OCI-LY3 (cell line): ENCODE measurements around the gene JSRP1.

ENCODE experiments used
- H2AFZ ChIP-seq: fragments of 200-600, 300-600 bp; shearing (Covaris generic); 2 replicates; pipeline ENCODE4 v1.6.0; 2014; ENCODE audit warnings: antibody characterized with exemption, low read depth, low read length
- H3K27ac ChIP-seq: fragments of 200-600, 300-600 bp; sonication (generic); 2 replicates; pipeline ENCODE4 v1.5.1; 2014; ENCODE audit warnings: mild to moderate bottlenecking, low read length, moderate library complexity, mixed read lengths
- H3K27me3 ChIP-seq: fragments of 200-600, 300-600 bp; sonication (generic); 2 replicates; pipeline ENCODE4 v1.6.1; 2014; ENCODE audit warnings: low read depth, low read length, mixed read lengths
- H3K36me3 ChIP-seq: fragments of 200-600, 300-600 bp; sonication (generic); replicated peaks from 2 replicates; pipeline ENCODE3; 2014; ENCODE audit warnings: low read depth, low read length, mixed read lengths
- H3K4me1 ChIP-seq: fragments of 300-600, 200-600 bp; sonication (generic); 2 replicates; pipeline ENCODE4 v1.6.1; 2014; ENCODE audit warnings: low read length, mixed read lengths
- H3K4me2 ChIP-seq: fragments of 200-600, 300-600 bp; sonication (generic); 2 replicates; pipeline ENCODE4 v1.6.1; 2014; ENCODE audit warnings: low read length, mixed read lengths
- H3K4me3 ChIP-seq: fragments of 300-600, 200-600 bp; sonication (generic); 2 replicates; pipeline ENCODE4 v1.5.1; 2014; ENCODE audit warnings: antibody characterized with exemption, mild to moderate bottlenecking, low read length, moderate library complexity
- H3K79me2 ChIP-seq: fragments of 300-600, 200-600 bp; shearing (Covaris generic); 2 replicates; pipeline ENCODE4 v1.6.1; 2014; ENCODE audit warnings: mild to moderate bottlenecking, low read length, mixed read lengths
- H3K9ac ChIP-seq: fragments of 300-600, 200-600 bp; shearing (Covaris generic); 2 replicates; pipeline ENCODE4 v1.6.0; 2014; ENCODE audit warnings: mild to moderate bottlenecking, low read length, moderate library complexity
- H3K9me3 ChIP-seq: fragments of 200-600, 300-600 bp; shearing (Covaris generic); 2 replicates; pipeline ENCODE4 v1.6.1; 2014; ENCODE audit warnings: low read length, mixed read lengths; ENCODE audit not compliant: insufficient read depth
- H4K20me1 ChIP-seq: fragments of 200-600, 300-600 bp; sonication (generic); 2 replicates; pipeline ENCODE4 v1.6.1; 2016; ENCODE audit warnings: low read length, mixed read lengths; ENCODE audit not compliant: insufficient read depth
- EZH2phosphoT487 ChIP-seq: fragments of 200-600 bp; shearing (Covaris generic); IDR thresholded peaks from 2 replicates; pipeline ENCODE4 v1.6.1; 2018; ENCODE audit warnings: antibody characterized with exemption, mixed run types, low read depth
- TF ChIP-seq, protein P1 (sequence below): fragments of 200-600, 300-600 bp; sonication (generic); IDR thresholded peaks from 2 replicates; pipeline ENCODE4 v1.5.1; 2014; ENCODE audit warnings: antibody characterized with exemption, low read length, low read depth

Gene JSRP1

GRCh38 chr19:2239173-2239572, 17.0 kb downstream of the JSRP1 start:
- Histone ChIP-seq H3K79me2 (peaks cover 90% of the 10 kb centered on the region), H3K9me3 (no peaks in the 10 kb centered on the region), H3K9ac (0 out of 2 replicates have a peak overlapping the region, but pooled peaks have one; percentile 4), H3K36me3 (peaks cover 53% of the 10 kb centered on the region), H3K4me1 (peaks cover 31% of the 10 kb centered on the region), H3K27me3 (no peaks in the 10 kb centered on the region), H4K20me1 (peaks cover 68% of the 10 kb centered on the region), H3K27ac (no peak overlapping the region), H2AFZ (no peak overlapping the region), H3K4me2 (peak overlapping the region; percentile 72), H3K4me3 (peak overlapping the region; percentile 89; the same call in 1 of the 2 replicates)
- TF ChIP-seq, protein P1, sequence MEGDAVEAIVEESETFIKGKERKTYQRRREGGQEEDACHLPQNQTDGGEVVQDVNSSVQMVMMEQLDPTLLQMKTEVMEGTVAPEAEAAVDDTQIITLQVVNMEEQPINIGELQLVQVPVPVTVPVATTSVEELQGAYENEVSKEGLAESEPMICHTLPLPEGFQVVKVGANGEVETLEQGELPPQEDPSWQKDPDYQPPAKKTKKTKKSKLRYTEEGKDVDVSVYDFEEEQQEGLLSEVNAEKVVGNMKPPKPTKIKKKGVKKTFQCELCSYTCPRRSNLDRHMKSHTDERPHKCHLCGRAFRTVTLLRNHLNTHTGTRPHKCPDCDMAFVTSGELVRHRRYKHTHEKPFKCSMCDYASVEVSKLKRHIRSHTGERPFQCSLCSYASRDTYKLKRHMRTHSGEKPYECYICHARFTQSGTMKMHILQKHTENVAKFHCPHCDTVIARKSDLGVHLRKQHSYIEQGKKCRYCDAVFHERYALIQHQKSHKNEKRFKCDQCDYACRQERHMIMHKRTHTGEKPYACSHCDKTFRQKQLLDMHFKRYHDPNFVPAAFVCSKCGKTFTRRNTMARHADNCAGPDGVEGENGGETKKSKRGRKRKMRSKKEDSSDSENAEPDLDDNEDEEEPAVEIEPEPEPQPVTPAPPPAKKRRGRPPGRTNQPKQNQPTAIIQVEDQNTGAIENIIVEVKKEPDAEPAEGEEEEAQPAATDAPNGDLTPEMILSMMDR, result no peak
- no peak for TF ChIP-seq EZH2phosphoT487

DNA sequence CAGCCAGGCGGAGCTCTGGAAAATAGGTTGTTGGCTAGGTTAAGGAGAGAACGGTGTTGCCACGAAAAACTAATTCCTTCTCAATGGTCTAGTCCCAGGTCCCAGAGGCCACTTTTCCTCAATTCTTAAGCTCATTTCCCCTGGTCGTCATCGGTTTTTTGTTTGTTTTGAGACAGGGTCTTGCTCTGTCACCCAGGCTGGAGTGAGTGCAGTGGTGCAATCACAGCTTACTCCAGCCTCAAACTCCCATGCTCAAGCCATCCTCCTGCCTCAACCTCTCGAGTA, 18.4 kb downstream of the JSRP1 start:
- H2AFZ ChIP-seq, result no peak overlapping the region
- no peak overlapping the region for H3K27ac ChIP-seq
- peaks cover 31% of the 10 kb centered on the region for H3K4me1 ChIP-seq
- H3K4me3 ChIP-seq, result peak overlapping the region; percentile 89
- H3K4me2 ChIP-seq, result peak overlapping the region; percentile 72
- H3K9ac ChIP-seq, result peak overlapping the region; percentile 93; the same call in 1 of the 2 replicates
- no peaks in the 10 kb centered on the region for H3K9me3 ChIP-seq
- peaks cover 56% of the 10 kb centered on the region for H4K20me1 ChIP-seq
- no peaks in the 10 kb centered on the region for H3K27me3 ChIP-seq
- no peak for TF ChIP-seq EZH2phosphoT487
- H3K79me2 ChIP-seq, result peaks cover 95% of the 10 kb centered on the region
- H3K36me3 ChIP-seq, result peaks cover 52% of the 10 kb centered on the region

DNA sequence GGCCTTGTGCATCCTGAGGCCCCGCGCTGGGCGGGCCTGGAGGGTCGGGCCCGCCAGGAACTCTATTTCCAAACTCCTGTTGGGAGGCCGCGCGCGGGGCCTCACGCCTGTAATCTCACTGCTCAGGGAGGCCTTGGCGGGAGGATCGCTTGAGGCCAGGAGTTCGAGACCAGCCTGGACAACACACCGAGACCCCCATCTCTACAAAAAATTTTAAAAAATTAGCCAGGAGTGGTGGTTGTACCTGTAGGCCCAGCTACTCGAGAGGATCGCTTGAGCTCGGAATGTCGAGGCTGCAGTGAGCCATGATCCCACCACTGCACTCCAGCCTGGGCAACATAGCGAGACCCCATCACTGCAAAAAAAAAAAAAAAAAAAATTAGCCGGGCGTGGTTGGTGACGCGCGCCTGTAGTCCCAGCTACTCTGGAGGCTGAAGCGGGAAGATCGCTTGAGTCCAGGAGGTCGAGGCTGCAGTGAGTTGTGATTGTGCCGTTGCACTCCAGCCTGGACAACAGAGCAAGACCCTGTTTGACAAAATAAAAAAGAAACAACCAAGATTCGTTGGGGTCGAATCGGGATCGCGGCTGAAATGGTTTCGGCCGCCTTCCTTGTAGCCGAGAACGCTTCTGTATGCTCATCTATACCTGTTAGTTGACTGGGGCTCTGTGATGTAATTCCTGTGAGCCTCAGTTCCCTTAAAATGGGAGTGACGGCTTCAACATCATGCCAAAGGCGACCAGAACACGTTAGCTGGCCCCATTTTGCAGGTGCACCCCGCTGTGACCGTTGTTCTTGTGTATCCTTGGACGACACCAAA, 19.0 kb downstream of the JSRP1 start:
- peaks cover 93% of the 10 kb centered on the region for H3K79me2 ChIP-seq
- peaks cover 52% of the 10 kb centered on the region for H3K36me3 ChIP-seq
- TF ChIP-seq, protein P1, result no peak
- no peak for TF ChIP-seq EZH2phosphoT487
- no peak overlapping the region for H2AFZ ChIP-seq
- peak overlapping the region; percentile 89 for H3K4me3 ChIP-seq
- peaks cover 31% of the 10 kb centered on the region for H3K4me1 ChIP-seq
- peak overlapping the region; percentile 81 for H3K27ac ChIP-seq
- no peaks in the 10 kb centered on the region for H3K9me3 ChIP-seq
- H3K27me3 ChIP-seq, result no peaks in the 10 kb centered on the region
- H3K4me2 ChIP-seq, result peak overlapping the region; percentile 72
- peak overlapping the region; percentile 93 for H3K9ac ChIP-seq
- peaks cover 50% of the 10 kb centered on the region for H4K20me1 ChIP-seq

DNA sequence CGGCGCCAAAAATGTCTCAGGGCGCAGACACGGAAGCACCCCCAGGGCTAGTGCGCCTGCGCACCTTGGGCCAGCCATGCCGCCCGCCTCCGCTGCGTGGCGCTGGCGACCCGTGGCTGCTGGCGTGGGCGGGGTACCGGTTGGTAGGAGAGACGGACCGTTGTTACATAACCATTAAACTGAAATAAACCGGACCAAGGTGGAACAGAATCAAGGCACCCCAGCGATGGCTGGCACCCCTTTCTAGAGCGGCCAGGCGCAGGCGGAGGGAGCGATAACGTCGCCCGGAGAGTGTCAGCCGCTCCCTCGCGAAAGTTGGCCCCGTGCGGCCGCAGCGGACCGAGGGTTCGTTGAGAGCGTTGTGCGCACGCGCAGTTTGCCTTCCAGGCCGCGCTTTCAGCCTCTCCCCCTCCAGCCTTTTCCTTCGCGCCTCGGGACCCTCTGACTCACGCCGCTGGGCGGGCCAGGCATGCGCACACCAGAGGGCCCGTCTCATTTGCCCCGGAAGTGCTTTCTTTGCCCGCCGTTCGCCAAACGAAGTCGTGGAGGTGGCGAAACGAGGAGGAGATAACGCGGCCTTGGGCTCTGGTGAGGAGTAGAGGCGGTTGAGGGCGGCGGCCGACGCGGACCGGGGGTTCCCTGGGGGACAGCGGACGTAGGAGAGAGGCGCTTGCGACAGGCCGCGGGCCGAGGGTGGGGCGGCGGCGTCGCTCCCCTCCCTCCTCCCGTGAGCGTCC, 19.7 kb downstream of the JSRP1 start, which contains the start of the genes PLEKHJ1 and SF3A2:
Gene PLEKHJ1, minus strand, starts transcription at position 16 of the 737 bp plus-strand sequence. CDS start 81 bp downstream, outside the sequence.
Gene SF3A2, plus strand, starts transcription at position 511 of the 737 bp plus-strand sequence. CDS start 6,595 bp downstream, outside the sequence.
- Histone ChIP-seq H3K36me3 (peaks cover 49% of the 10 kb centered on the region), H3K9me3 (no peaks in the 10 kb centered on the region), H3K27me3 (no peaks in the 10 kb centered on the region), H2AFZ (peak within 1 kb of the TSS; percentile 63; the same call in 1 of the 2 replicates), H3K9ac (peak within 1 kb of the TSS; percentile 93), H4K20me1 (peaks cover 43% of the 10 kb centered on the region), H3K79me2 (peaks cover 85% of the 10 kb centered on the region), H3K4me3 (peak within 1 kb of the TSS; percentile 89), H3K4me2 (peak within 1 kb of the TSS; percentile 95), H3K27ac (peak within 1 kb of the TSS; percentile 81), H3K4me1 (peaks cover 31% of the 10 kb centered on the region)
- TF ChIP-seq EZH2phosphoT487, result no peak
- TF ChIP-seq, protein P1, result peak; percentile 99
